ENCODE results near the gene ENAM.
"Not testable (repeated sequence)": the region's sequence is repeated elsewhere in the genome, so short reads cannot be mapped to it uniquely, and the experiment has no call there.

Gene ENAM

DNA sequence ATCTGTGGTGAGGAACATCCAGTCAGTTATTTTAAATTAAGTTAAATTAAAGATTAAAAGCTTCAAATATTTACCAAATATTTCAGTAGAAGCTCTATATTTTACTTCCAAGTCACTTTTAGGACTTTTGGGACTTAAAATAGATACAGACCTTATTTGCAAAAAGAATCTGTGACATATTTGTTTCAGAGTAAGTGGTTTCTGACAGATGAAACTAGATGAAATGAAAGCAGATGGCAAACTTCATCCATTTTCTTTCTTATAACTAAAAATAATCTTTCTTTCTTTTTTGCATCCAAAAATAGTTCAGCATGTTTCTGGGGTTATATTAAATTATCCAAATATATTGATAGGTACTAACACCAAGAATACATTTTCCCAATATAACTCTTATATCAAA lies 53.2 kb downstream of the ENAM start:
- DNase-seq (ENCODE audit: low spot score), result peak; percentile 28
- in situ Hi-C loops (cut with MboI; ENCODE audit: low pct_unique_long_range_greater_than_20kb, low sequenced_read_pairs, unreplicated experiment), result no loop called here
- no peak for TF ChIP-seq CTCF (IDR thresholded peaks at IDR 0.05; ENCODE audit: extremely low read depth, insufficient read depth, missing control alignments)

DNA sequence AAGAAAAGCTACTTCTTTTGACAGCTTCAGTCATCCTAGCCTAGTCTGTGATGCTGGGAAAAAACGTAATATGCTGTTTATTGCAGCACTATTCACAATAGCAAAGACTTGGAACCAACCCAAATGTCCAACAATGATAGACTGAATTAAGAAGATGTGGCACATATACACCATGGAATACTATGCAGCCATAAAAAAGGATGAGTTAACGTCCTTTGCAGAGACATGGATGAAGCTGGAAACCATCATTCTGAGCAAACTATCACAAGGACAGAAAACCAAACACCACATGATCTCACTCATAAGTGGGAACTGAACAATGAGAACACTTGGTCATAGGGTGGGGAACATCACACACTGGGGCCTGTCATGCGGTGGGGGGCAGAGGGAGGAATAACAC lies 53.6 kb downstream of the ENAM start:
- in situ Hi-C loops (cut with MboI; ENCODE audit: low pct_unique_long_range_greater_than_20kb, low sequenced_read_pairs, unreplicated experiment); DNase-seq (ENCODE audit: low spot score): not testable (repeated sequence)

DNA sequence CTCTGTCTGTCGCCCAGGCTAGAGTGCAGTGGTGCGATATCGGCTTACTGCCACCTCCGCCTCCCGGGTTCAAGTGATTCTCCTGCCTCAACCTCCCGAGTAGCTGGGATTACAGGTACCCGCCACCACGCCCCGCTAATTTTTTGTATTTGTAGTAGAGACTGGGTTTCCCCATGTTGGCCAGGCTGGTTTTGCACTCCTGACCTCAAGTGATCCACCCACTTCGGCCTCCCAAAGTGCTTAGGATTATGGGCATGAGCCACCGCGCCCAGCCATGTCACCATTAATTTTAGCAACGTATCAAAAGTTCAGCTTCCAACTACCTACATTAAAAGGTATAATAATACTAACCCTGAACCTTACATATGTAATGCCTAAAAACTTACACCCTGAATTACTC lies 58.8 kb downstream of the ENAM start:
- TF ChIP-seq CTCF (IDR thresholded peaks at IDR 0.05; ENCODE audit: extremely low read depth, insufficient read depth, missing control alignments), result no peak
- DNase-seq (ENCODE audit: low spot score), result no peak
- in situ Hi-C loops (cut with MboI; ENCODE audit: low pct_unique_long_range_greater_than_20kb, low sequenced_read_pairs, unreplicated experiment), result no loop called here

- DNase-seq (ENCODE audit: low spot score), result peak; percentile 79
- peak; percentile 98 for TF ChIP-seq CTCF (IDR thresholded peaks at IDR 0.05; ENCODE audit: extremely low read depth, insufficient read depth, missing control alignments)
- in situ Hi-C loops (cut with MboI; ENCODE audit: low pct_unique_long_range_greater_than_20kb, low sequenced_read_pairs, unreplicated experiment), result no loop called here
Observed at GRCh38 chr4:70687821-70688794, 59.6 kb downstream of the ENAM start, which contains the start of gene UTP3. TSS of gene UTP3 (plus strand) at chr4:70688532. CDS start at chr4:70688678, 146 bp downstream.

- DNase-seq (ENCODE audit: low spot score), result no peak
- no peak for TF ChIP-seq CTCF (IDR thresholded peaks at IDR 0.05; ENCODE audit: extremely low read depth, insufficient read depth, missing control alignments)
- in situ Hi-C loops (cut with MboI; ENCODE audit: low pct_unique_long_range_greater_than_20kb, low sequenced_read_pairs, unreplicated experiment), result no loop called here
Observed at GRCh38 chr4:70688795-70689231, 60.3 kb downstream of the ENAM start.

DNA sequence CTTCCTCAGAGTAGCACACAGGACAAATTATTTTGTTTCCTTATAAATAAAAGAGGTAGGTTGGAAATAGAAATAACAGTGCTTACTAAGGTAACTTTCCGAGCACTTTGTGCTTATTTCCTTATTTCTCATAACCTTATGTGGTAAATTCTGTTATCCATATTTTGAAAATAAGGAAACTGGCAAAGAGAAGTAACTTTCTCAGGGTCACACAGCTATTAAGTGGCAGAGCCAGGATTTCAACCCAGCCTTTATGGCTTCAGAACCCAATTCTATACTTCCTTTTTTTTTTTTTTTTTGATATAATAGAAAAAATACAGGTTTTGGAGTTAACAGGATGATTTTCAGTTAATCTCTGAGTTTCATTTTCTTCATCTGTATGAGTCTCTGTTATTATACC lies 63.1 kb downstream of the ENAM start:
- DNase-seq (ENCODE audit: low spot score), result no peak
- TF ChIP-seq CTCF (IDR thresholded peaks at IDR 0.05; ENCODE audit: extremely low read depth, insufficient read depth, missing control alignments), result no peak
- in situ Hi-C loops (cut with MboI; ENCODE audit: low pct_unique_long_range_greater_than_20kb, low sequenced_read_pairs, unreplicated experiment), result no loop called here

- in situ Hi-C loops (cut with MboI; ENCODE audit: low pct_unique_long_range_greater_than_20kb, low sequenced_read_pairs, unreplicated experiment), result not testable (repeated sequence)
Observed at GRCh38 chr4:70694633-70695032, 66.1 kb downstream of the ENAM start.

More at GRCh38 chr4:70694633-70695032, 66.1 kb downstream of the ENAM start:
- DNase-seq (ENCODE audit: low spot score), result not testable (repeated sequence)

All from GM13977 (cell line).